HEK293 (cell line): ENCODE measurements around the gene GALNT11.
A peak's percentile ranks its signal among the peaks of the same experiment; 100 is the strongest.

Experiments
- CTCF ChIA-PET: fragments of 350-600 bp; formaldehyde crosslinking; extraction: SDS; loops from one replicate; lab custom pipeline; 2021; ENCODE audit warnings: antibody characterized with exemption; lab: Yijun Ruan, JAX
- POLR2A ChIA-PET: fragments of 300-600 bp; formaldehyde crosslinking; extraction: SDS; loops from one replicate; lab custom pipeline; 2020; ENCODE audit warnings: antibody characterized with exemption, inconsistent platforms; lab: Yijun Ruan, JAX
- H3K27ac ChIP-seq: fragments of 200-500 bp; sonication (Bioruptor generic); 2 replicates; pipeline ENCODE4 v1.5.1; 2014; ENCODE audit warnings: low read depth, low read length, control low read depth, inconsistent platforms; ENCODE audit errors: extremely low read depth
- H3K36me3 ChIP-seq, 2 experiments: fragments of 200-500 bp in 1 of 2; sonication (Bioruptor generic) in 1 of 2; 1 replicate in 1 of 2; 2 replicates in 1 of 2; pipeline ENCODE4 v1.5.1; 2014 to 2017; ENCODE audit warnings: inconsistent platforms in 2 of 2, low read length in 2 of 2; ENCODE audit not compliant: control insufficient read depth in 2 of 2, insufficient read depth in 1 of 2
- H3K4me1 ChIP-seq: fragments of 200-500 bp; sonication (Bioruptor generic); 2 replicates; pipeline ENCODE4 v1.5.1; 2014; ENCODE audit warnings: mild to moderate bottlenecking, low read length, inconsistent platforms; ENCODE audit not compliant: control insufficient read depth, insufficient read depth
- H3K4me3 ChIP-seq: 2 replicates; pipeline ENCODE4 v1.5.1; 2011; ENCODE audit warnings: low read depth, mild to moderate bottlenecking, control low read depth, low read length, moderate library complexity
- H3K9me3 ChIP-seq: fragments of 200-500 bp; sonication (Bioruptor generic); 2 replicates; pipeline ENCODE4 v1.5.1; 2014; ENCODE audit warnings: low read depth, low read length, inconsistent platforms; ENCODE audit not compliant: control insufficient read depth, insufficient read depth
- GFI1B ChIP-seq: fragments of 450-650 bp; formaldehyde crosslinking; IDR thresholded peaks from 2 replicates; pipeline ENCODE4 v1.5.1; 2016; ENCODE audit warnings: missing biosample characterization, missing genetic modification characterization
- PRDM10 ChIP-seq: fragments of 450-650 bp; formaldehyde crosslinking; IDR thresholded peaks from 2 replicates; pipeline ENCODE4 v1.5.1; 2016; ENCODE audit warnings: missing biosample characterization, missing genetic modification characterization
- RBAK ChIP-seq: fragments of 450-650 bp; formaldehyde crosslinking; IDR thresholded peaks from 2 replicates; pipeline ENCODE4 v1.5.1; 2016; ENCODE audit warnings: missing biosample characterization, missing genetic modification characterization
- REST ChIP-seq: fragments of 450-650 bp; formaldehyde crosslinking; IDR thresholded peaks from 2 replicates; pipeline ENCODE4 v1.5.1; 2016; ENCODE audit warnings: missing biosample characterization, missing genetic modification characterization
- SETDB1 ChIP-seq: IDR thresholded peaks from one replicate; pipeline ENCODE4 v1.6.1; 2017; ENCODE audit warnings: mild to moderate bottlenecking, low read length, moderate library complexity, mixed read lengths; ENCODE audit not compliant: insufficient read length
- YY1 ChIP-seq: fragments of 450-650 bp; formaldehyde crosslinking; IDR thresholded peaks from 2 replicates; pipeline ENCODE4 v1.5.1; 2018; ENCODE audit warnings: missing biosample characterization, missing genetic modification characterization
- ZFP37 ChIP-seq: fragments of 450-650 bp; formaldehyde crosslinking; IDR thresholded peaks from 2 replicates; pipeline ENCODE4 v1.5.1; 2016; ENCODE audit warnings: missing biosample characterization, missing genetic modification characterization
- ZNF121 ChIP-seq: fragments of 450-650 bp; formaldehyde crosslinking; IDR thresholded peaks from 2 replicates; pipeline ENCODE4 v1.5.1; 2016; ENCODE audit warnings: missing biosample characterization, missing genetic modification characterization
- ZNF239 ChIP-seq: fragments of 450-650 bp; formaldehyde crosslinking; IDR thresholded peaks from 2 replicates; pipeline ENCODE4 v1.5.1; 2016; ENCODE audit warnings: missing biosample characterization, missing genetic modification characterization
- ZNF280C ChIP-seq: fragments of 450-650 bp; formaldehyde crosslinking; IDR thresholded peaks from 2 replicates; pipeline ENCODE4 v1.5.1; 2016; ENCODE audit warnings: missing biosample characterization, missing genetic modification characterization
- ZNF391 ChIP-seq: fragments of 450-650 bp; formaldehyde crosslinking; IDR thresholded peaks from 2 replicates; pipeline ENCODE4 v1.5.1; 2016; ENCODE audit warnings: low read depth, missing biosample characterization, missing genetic modification characterization, borderline replicate concordance
- ZNF704 ChIP-seq: fragments of 450-650 bp; formaldehyde crosslinking; IDR thresholded peaks from 2 replicates; pipeline ENCODE4 v1.5.1; 2016; ENCODE audit warnings: missing biosample characterization, missing genetic modification characterization

GALNT11 gene

GRCh38 chr7:152148706-152149105 is 123.2 kb downstream of the GALNT11 start:
- TF ChIP-seq SETDB1, result no peak
- peak; percentile 77 for TF ChIP-seq REST (tag by site-specific recombination)
- no peak for TF ChIP-seq GFI1B
- H3K4me1 ChIP-seq, result no peaks in the 10 kb centered on the region
- ChIA-PET CTCF (interaction anchor here (1.3 kb wide), 1 partner anchor 12 kb away, joined by 4 read pairs; no protein-coding TSS in a partner anchor), POLR2A (no interaction called here)
- H3K27ac ChIP-seq, result no peak overlapping the region
- H3K4me3 ChIP-seq, result no peak overlapping the region
- H3K36me3 ChIP-seq, result peaks cover 30 to 95% of the 10 kb centered on the region in 2 experiments
- H3K9me3 ChIP-seq, result no peaks in the 10 kb centered on the region

- peaks cover 32 to 95% of the 10 kb centered on the region in 2 experiments for H3K36me3 ChIP-seq
- CTCF ChIA-PET, result interaction anchor here (1.3 kb wide), 1 partner anchor 12 kb away, joined by 4 read pairs; no protein-coding TSS in a partner anchor
- no peaks in the 10 kb centered on the region for H3K9me3 ChIP-seq
- H3K4me1 ChIP-seq, result no peaks in the 10 kb centered on the region
- no peak overlapping the region for H3K27ac ChIP-seq
- H3K4me3 ChIP-seq, result no peak overlapping the region
- no peak for TF ChIP-seq ZNF704 (tag by site-specific recombination)
- TF ChIP-seq RBAK (tag by site-specific recombination), result no peak
- no peak for TF ChIP-seq ZFP37
- POLR2A ChIA-PET, result no interaction called here
Observed at GRCh38 chr7:152149363-152149762, 123.9 kb downstream of the GALNT11 start.

GRCh38 chr7:152152267-152152666 is 126.8 kb downstream of the GALNT11 start:
- no peaks in the 10 kb centered on the region for H3K4me1 ChIP-seq
- POLR2A ChIA-PET, result no interaction called here
- no peak overlapping the region for H3K4me3 ChIP-seq
- peaks cover 36 to 94% of the 10 kb centered on the region in 2 experiments for H3K36me3 ChIP-seq
- H3K9me3 ChIP-seq, result no peaks in the 10 kb centered on the region
- TF ChIP-seq PRDM10 (tag by site-specific recombination) (no peak), ZNF391 (tag by site-specific recombination) (no peak), ZNF121 (no peak), YY1 (tag by site-specific recombination) (no peak), ZNF239 (tag by site-specific recombination) (no peak), ZNF280C (tag by site-specific recombination) (no peak)
- H3K27ac ChIP-seq, result no peak overlapping the region
- CTCF ChIA-PET, result interaction anchor here (0.5 kb wide), 1 partner anchor 417 kb away, joined by 4 read pairs; no protein-coding TSS in a partner anchor
